Astrocyte (in vitro differentiated cells and primary cell): ENCODE results near the gene SRC.

ENCODE experiments used
- CTCF ChIP-seq: IDR thresholded peaks from 2 replicates; pipeline ENCODE4 v1.5.1; 2011; ENCODE audit warnings: low read depth, mild to moderate bottlenecking, inconsistent platforms, low read length, moderate library complexity; ENCODE audit not compliant: insufficient read depth
- EZH2 ChIP-seq: IDR thresholded peaks from 2 replicates; pipeline ENCODE4 v1.6.1; 2012; ENCODE audit warnings: mild to moderate bottlenecking, low read length, inconsistent platforms; ENCODE audit not compliant: insufficient read depth

GRCh38 chr20:37380864-37381579 is 35.1 kb downstream of the SRC start:
- TF ChIP-seq CTCF (no peak), EZH2 (no peak)
